ENCODE measurements around the gene RRP15.
A peak's percentile ranks its signal among the peaks of the same experiment; 100 is the strongest.

RRP15 gene

GRCh38 chr1:218363141-218363540, 78.0 kb downstream of the RRP15 start:
- no peak for DNase-seq
- no peaks in the 10 kb centered on the region for H3K9me3 ChIP-seq
- H3K27ac ChIP-seq = peak overlapping the region; percentile 51 to 73
- no peak for TF ChIP-seq CTCF (IDR thresholded peaks at IDR 0.05)
- H3K36me3 ChIP-seq = no peaks in the 10 kb centered on the region
- H3K27me3 ChIP-seq = no peaks in the 10 kb centered on the region
- H3K4me3 ChIP-seq = no peak overlapping the region
- intact Hi-C loops (cut with DNase I; ENCODE audit: low total_unique reads) = no loop called here
- H3K4me1 ChIP-seq = peaks cover 0 to 100% (median 26%) of the 10 kb centered on the region in 4 donors

GRCh38 chr1:218364028-218364710, 79.1 kb downstream of the RRP15 start:
- intact Hi-C loops (cut with DNase I; ENCODE audit: low total_unique reads) = no loop called here
- no peak for DNase-seq

DNA sequence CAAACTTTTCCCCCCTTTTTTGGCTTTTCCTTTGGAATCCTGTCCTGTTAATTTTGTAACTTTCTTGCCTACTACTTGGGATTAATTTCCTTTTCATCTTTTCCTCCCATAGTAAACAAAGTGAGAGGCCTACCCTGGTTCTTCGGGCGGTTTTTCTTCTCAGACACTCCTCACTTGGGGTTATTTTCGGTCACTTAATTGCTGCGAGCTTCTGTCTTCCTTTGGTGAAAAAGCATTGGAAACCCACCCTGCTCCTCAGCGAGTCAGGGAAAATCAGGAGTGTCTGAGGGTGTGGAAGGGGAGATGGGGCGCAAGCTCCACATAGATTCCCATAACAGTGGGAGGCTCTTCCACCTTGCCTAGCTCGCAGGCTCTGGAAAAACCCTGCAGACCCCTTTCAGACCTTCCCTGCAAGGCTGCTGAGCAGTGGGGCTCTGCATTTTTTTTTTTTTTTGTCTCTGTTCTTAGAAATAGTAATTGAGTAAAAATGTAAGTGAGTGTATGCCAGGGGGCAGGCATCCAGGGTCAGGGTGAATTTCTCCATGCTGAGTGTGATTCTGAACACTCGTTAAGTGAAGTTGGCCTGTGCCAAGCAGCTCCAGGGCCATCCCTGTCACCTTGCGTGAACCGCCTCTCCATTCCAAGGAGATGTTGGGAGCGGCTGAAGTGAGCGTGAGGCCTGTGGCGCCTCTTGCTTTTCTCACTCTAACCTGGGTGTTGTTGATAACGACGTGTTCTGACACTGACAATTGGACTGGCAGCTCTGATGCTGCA, 80.3 kb downstream of the RRP15 start:
- TF ChIP-seq CTCF (IDR thresholded peaks at IDR 0.05) = no peak
- Histone ChIP-seq H3K4me1 (peaks cover 0 to 91% (median 34%) of the 10 kb centered on the region in 4 donors), H3K27me3 (no peaks in the 10 kb centered on the region), H3K27ac (peak overlapping the region; percentile 51 to 73), H3K4me3 (no peak overlapping the region), H3K9me3 (no peaks in the 10 kb centered on the region), H3K36me3 (no peaks in the 10 kb centered on the region)
- peak; percentile 77 to 91 for DNase-seq
- intact Hi-C loops (cut with DNase I; ENCODE audit: low total_unique reads) = no loop called here

More at GRCh38 chr1:218364028-218364710, 79.1 kb downstream of the RRP15 start:
- TF ChIP-seq CTCF (IDR thresholded peaks at IDR 0.05) = no peak
- Histone ChIP-seq H3K9me3 (no peaks in the 10 kb centered on the region), H3K27me3 (no peaks in the 10 kb centered on the region), H3K4me3 (no peak overlapping the region), H3K36me3 (no peaks in the 10 kb centered on the region), H3K27ac (peak overlapping the region; percentile 51 to 73), H3K4me1 (peaks cover 0 to 91% (median 26%) of the 10 kb centered on the region in 4 donors)

DNA sequence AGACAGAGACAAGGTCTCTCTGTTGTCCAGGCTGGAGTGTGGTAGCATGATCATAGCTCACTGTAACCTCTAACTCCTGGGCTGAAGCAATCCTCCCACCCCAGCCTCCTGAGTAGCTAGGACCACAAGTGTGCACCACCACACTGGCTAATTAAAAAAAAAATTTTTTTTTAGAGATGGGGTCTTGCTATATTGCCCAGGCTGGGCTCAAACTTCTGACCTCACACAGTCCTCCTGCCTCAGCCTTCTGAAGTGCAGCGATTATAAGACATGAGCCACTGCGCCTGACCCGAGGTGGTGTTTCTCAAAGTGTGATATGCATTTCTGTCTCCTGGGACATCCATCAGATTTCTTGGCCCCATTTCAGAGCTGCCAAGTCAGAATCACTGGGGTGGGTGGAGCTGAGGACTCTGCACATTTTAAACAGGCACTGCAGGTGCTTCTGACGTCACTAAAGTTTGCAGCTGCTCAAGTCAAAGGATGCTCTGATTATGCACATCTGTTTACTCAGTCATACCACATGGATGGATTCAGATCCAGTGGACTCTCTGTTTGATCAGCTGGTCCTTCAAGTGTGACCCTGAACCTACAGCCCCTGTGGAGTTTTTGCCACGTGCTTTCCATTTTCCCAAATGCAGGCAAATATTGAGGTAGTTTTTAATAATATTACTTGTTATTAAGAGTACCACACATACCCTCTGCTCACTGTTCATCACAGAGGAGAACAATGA, 81.4 kb downstream of the RRP15 start:
- Histone ChIP-seq H3K36me3 (no peaks in the 10 kb centered on the region), H3K27me3 (no peaks in the 10 kb centered on the region), H3K4me1 (peaks cover 0 to 91% (median 30%) of the 10 kb centered on the region in 4 donors), H3K27ac (peak overlapping the region; percentile 51 to 73), H3K9me3 (no peaks in the 10 kb centered on the region), H3K4me3 (no peak overlapping the region)
- no peak for TF ChIP-seq CTCF (IDR thresholded peaks at IDR 0.05)
- DNase-seq = no peak
- intact Hi-C loops (cut with DNase I; ENCODE audit: low total_unique reads) = no loop called here

- no peak for DNase-seq
- no peaks in the 10 kb centered on the region for H3K36me3 ChIP-seq
- H3K27me3 ChIP-seq = no peaks in the 10 kb centered on the region
- H3K4me1 ChIP-seq = peaks cover 0 to 91% (median 35%) of the 10 kb centered on the region in 4 donors
- TF ChIP-seq CTCF (IDR thresholded peaks at IDR 0.05) = no peak
- H3K4me3 ChIP-seq = no peak overlapping the region
- intact Hi-C loops (cut with DNase I; ENCODE audit: low total_unique reads) = no loop called here
- no peaks in the 10 kb centered on the region for H3K9me3 ChIP-seq
- peak overlapping the region in 1 of 2 donors; percentile 16 for H3K27ac ChIP-seq
These were observed 82.0 kb downstream of the RRP15 start for GRCh38 chr1:218367118-218367517.
